NCI-H146 treated with DMSO at 0.1 percent for 48 hours (cell line): ENCODE results near the gene GATAD2A.

Experiments used
- DNase-seq: peaks from one replicate; lab custom pipeline; 2025; ENCODE audit not compliant: unreplicated experiment; lab: John Stamatoyannopoulos, UW

Gene GATAD2A

GRCh38 chr19:19543640-19544039, 138.2 kb downstream of the GATAD2A start:
- no peak for DNase-seq

- DNase-seq = no peak
Observed at GRCh38 chr19:19544257-19544953, 138.9 kb downstream of the GATAD2A start.

DNA sequence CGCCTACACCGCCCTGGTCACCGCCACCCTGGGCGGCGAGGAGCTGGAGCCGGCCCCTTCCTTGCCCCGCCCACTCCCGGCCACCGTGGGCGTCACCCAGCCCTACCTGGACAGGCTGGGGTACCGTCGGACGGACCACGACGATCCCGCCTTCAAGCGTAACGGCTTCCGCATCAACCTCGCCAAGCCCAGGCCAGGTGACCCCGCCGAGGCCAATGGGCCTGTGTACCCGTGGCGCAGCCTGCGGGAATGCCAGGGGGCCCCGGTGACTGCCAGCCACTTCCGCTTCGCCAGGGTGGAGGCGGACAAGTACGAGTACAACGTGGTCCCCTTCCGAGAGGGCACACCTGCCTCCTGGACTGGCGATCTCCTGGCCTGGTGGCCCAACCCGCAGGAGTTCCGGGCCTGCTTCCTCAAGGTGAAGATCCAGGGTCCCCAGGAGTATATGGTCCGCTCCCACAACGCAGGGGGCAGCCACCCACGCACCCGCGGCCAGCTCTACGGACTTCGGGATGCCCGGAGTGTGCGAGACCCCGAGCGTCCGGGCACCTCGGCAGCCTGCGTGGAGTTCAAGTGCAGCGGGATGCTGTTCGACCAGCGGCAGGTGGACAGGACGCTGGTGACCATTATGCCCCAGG, 139.6 kb downstream of the GATAD2A start:
- no peak for DNase-seq

DNA sequence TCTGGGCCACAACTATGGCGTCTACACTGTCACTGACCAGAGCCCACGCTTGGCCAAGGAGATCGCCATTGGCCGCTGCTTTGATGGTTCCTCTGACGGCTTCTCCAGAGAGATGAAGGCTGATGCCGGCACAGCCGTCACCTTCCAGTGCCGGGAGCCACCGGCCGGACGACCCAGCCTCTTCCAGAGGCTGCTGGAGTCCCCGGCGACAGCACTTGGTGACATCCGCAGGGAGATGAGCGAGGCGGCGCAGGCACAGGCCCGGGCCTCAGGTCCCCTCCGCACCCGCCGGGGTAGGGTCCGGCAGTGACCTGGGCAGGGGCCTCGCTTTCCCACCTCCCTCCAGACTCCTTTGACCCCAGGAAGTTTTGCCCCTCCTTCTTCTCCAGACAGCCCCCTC, 140.2 kb downstream of the GATAD2A start:
- no peak for DNase-seq

- no peak for DNase-seq
Observed at GRCh38 chr19:19546751-19547162, 141.3 kb downstream of the GATAD2A start.

- DNase-seq = no peak
Observed at GRCh38 chr19:19547674-19548336, 142.3 kb downstream of the GATAD2A start.

- no peak for DNase-seq
Observed at GRCh38 chr19:19548915-19549759, 143.7 kb downstream of the GATAD2A start.

- no peak for DNase-seq
Observed at GRCh38 chr19:19549804-19550464, 144.5 kb downstream of the GATAD2A start.

DNA sequence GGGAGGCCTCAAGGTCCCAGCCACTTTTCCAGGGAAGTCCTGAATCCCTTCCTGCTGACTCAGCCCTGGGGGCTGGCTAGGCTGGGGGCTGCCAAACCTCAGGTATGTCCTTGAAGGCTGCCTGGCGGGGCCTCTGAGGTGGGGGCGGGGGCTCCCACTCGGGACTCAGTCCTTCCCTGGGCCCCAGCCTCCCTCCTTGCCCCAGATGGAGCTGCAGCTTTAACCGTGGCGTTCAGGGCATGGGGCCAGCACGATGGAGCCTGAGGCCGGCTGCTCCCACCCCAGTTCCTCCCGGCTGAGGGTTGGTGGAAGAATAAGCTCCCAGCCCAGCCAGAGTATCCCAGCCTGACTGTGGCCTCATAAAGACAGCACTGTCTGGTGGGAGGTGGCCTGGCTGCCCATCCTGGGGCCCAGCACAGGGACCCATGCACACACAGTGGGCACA, 145.0 kb downstream of the GATAD2A start:
- DNase-seq = no peak

DNA sequence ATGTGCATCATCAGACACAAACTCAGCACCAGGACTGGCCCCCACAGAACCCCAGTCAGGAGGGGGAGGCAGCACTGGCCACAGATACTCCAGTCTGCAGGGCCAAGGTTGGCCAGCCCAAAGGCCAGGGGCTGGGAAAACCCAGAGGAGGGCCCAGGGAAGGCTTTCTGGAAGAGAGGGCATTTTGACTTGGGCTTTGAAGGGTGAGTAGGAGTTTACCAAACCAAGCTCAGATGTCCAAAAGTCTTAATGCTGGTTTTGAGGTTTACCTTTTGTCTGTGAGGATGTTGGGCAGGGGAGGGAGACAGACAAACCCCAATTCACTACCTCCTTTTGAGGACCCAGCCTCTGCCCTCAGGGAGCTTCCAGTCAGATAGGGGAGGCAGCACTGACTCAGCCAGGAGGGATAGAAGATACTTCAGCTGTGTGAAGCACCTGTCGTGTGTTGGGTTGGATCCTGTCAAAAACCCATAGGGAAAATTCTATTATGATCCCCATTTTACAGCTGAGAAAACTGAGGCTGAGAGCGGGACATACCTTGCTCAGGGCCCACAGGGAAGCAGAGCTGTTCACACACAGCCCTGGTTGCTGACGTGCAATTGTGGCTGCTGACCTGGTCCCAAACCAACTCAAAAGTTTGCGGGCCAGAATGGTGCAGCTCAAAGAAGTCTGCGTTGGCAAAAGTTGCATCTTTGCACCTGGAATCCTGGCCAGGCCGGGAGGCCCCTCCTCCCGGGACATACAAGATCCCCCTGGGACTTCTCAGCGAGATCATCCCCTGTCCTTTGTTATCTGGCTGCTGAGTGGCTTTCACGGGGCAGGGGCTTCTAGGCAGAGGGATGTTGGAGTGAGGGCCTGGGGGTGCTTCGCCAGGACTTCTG, 145.7 kb downstream of the GATAD2A start:
- DNase-seq = no peak

DNA sequence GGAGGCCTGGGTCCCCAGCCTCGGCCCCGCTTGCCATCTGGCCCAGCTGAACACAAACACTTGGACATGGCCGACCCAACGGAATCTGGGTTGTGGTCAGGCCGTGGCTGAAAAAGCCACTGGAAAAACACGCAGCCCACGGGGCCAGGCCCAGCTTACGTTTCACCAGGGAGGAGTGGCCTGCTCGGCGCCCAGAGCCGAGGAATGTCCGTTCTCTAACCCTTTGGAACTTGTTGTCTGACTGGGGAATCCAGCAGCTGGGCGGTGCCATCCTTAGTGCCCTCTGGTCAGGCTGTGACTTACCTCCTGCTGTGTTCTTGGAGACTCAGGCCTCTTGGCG, 146.3 kb downstream of the GATAD2A start:
- DNase-seq = no peak

GRCh38 chr19:19552798-19553197, 147.3 kb downstream of the GATAD2A start:
- DNase-seq = no peak

DNA sequence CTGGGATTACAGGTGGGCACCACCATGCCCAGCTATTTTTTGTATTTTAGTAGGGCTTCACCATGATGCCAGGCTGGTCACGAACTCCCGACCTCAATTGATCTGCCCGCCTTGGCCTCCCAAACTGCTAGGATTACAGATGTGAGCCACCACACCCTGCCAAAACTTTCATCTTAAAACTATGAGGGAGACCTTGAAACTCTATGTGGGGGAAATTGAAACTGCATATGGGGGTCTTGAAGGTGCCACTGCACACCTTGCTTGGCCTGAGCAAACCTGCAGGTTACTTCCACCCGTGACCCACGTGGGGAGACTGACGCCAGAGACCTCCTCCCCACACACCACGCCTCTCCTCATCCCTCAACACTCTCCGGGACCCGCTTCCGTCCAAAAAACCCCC, 148.2 kb downstream of the GATAD2A start:
- DNase-seq = no peak

DNA sequence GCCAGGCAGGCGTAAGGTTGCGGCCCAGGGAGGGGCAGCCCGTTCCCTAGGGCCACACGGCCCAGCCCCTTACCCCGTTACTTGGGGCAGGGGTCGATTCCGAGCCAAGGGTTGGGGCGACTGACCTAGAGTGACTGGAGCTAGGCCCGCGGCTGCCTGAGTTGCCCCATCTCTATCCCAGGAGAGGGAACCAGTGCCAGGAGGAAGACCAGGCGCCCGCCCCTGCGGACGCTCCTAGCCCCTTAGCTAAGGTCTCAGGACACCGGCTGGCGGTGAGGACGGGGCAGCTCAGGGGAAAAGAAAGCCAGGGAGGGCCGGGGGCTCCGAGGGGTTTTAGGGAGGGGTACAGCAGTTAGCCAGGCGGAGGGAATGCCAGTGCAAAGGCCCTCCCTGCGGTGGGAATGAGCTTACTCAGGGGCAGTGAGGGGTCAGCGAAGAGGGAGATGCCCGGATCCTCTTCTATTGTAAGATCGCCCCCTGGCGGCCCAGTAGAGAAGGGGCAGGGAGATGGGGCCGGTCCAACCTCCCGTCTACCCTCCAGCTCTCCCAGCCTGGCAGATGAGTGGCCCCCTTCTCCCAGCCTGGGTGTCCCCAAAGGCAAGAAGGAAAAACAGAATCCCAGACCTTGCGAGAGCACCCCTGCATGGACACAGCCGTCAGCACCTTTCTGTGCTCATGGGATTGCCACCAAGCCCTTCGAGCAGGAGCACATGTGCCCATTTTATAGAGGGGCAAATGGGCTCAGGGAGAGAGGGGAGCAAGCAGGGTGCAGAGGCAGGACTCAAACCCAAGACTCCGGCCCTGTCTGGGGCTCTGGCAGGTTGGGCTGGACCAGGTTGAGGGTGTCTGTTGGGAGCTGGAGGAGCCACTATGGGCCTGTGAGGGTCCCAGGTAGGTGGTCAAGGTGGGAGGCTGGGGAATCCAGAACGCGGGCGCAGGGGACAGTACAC, 148.9 kb downstream of the GATAD2A start:
- peak; percentile 18 for DNase-seq

- no peak for DNase-seq
Observed at GRCh38 chr19:19558055-19558454, 152.6 kb downstream of the GATAD2A start.
